H9 (cell line): ENCODE measurements around the gene PRR29. TPM values are rescaled to one million over a fixed set of nuclear protein-coding genes. Genes with fewer than 3 reads are reported as not detected.
A peak's percentile ranks its signal among the peaks of the same experiment; 100 is the strongest.

Experiments
- DNase-seq: peaks from one replicate; pipeline ENCODE4 v3.0.0-alpha.2; 2017
- H2AFZ ChIP-seq: one replicate; pipeline ENCODE4 v1.6.1; 2013; ENCODE audit warnings: mild to moderate bottlenecking, low read length, control low read depth, moderate library complexity
- H2AK5ac ChIP-seq: 2 replicates; pipeline ENCODE4 v1.6.1; 2013; ENCODE audit warnings: low read length, control low read depth, mixed read lengths; ENCODE audit not compliant: insufficient read length
- H2BK120ac ChIP-seq: one replicate; pipeline ENCODE4 v1.6.1; 2013; ENCODE audit warnings: low read depth, mild to moderate bottlenecking, low read length, control low read depth, inconsistent platforms; ENCODE audit not compliant: poor library complexity, severe bottlenecking
- H2BK12ac ChIP-seq: 2 replicates; pipeline ENCODE4 v1.6.1; 2013; ENCODE audit warnings: low read length, control low read depth, mixed read lengths, low read depth; ENCODE audit not compliant: insufficient read length
- H2BK15ac ChIP-seq: 2 replicates; pipeline ENCODE4 v1.6.1; 2013; ENCODE audit warnings: low read depth, low read length, control low read depth
- H2BK20ac ChIP-seq: one replicate; pipeline ENCODE4 v1.6.1; 2013; ENCODE audit warnings: low read depth, mild to moderate bottlenecking, low read length, control low read depth, inconsistent platforms; ENCODE audit not compliant: poor library complexity, severe bottlenecking
- H2BK5ac ChIP-seq: 2 replicates; pipeline ENCODE4 v1.6.1; 2013; ENCODE audit warnings: low read length, control low read depth, mixed read lengths; ENCODE audit not compliant: insufficient read length
- H3K14ac ChIP-seq: 2 replicates; pipeline ENCODE4 v1.6.1; 2013; ENCODE audit warnings: low read length, control low read depth; ENCODE audit not compliant: insufficient read depth
- H3K18ac ChIP-seq: 2 replicates; pipeline ENCODE4 v1.6.1; 2013; ENCODE audit warnings: low read depth, mild to moderate bottlenecking, mixed read lengths, low read length, control low read depth; ENCODE audit not compliant: insufficient read length
- H3K23ac ChIP-seq: 2 replicates; pipeline ENCODE4 v1.6.1; 2013; ENCODE audit warnings: low read length, control low read depth, mixed read lengths, low read depth; ENCODE audit not compliant: insufficient read length
- H3K23me2 ChIP-seq: 2 replicates; pipeline ENCODE4 v1.6.1; 2013; ENCODE audit warnings: low read depth, mild to moderate bottlenecking, mixed read lengths, low read length, control low read depth; ENCODE audit not compliant: insufficient read length, poor library complexity, severe bottlenecking
- H3K27ac ChIP-seq: 2 replicates; pipeline ENCODE4 v1.5.1; 2013; ENCODE audit warnings: low read length, control low read depth, mixed read lengths, low read depth; ENCODE audit not compliant: insufficient read length
- H3K27me3 ChIP-seq: 2 replicates; pipeline ENCODE4 v1.6.1; 2013; ENCODE audit warnings: low read length, control low read depth, inconsistent platforms; ENCODE audit not compliant: insufficient read depth
- H3K4ac ChIP-seq: 2 replicates; pipeline ENCODE4 v1.6.1; 2013; ENCODE audit warnings: low read depth, mild to moderate bottlenecking, control low read depth, inconsistent platforms, low read length, moderate library complexity
- H3K4me1 ChIP-seq: 2 replicates; pipeline ENCODE4 v1.6.1; 2013; ENCODE audit warnings: low read length, control low read depth, inconsistent platforms; ENCODE audit not compliant: insufficient read depth
- H3K4me2 ChIP-seq: 2 replicates; pipeline ENCODE4 v1.6.1; 2013; ENCODE audit warnings: low read length, control low read depth, mixed read lengths; ENCODE audit not compliant: insufficient read length, insufficient read depth
- H3K56ac ChIP-seq: 2 replicates; pipeline ENCODE4 v1.6.1; 2013; ENCODE audit warnings: low read depth, mild to moderate bottlenecking, mixed read lengths, low read length, control low read depth; ENCODE audit not compliant: insufficient read length
- H3K79me1 ChIP-seq: 2 replicates; pipeline ENCODE4 v1.6.1; 2013; ENCODE audit warnings: low read depth, mild to moderate bottlenecking, moderate library complexity, low read length, control low read depth, inconsistent platforms; ENCODE audit not compliant: insufficient read depth, poor library complexity, severe bottlenecking
- H3K79me2 ChIP-seq: 2 replicates; pipeline ENCODE4 v1.6.1; 2013; ENCODE audit warnings: low read length, control low read depth, inconsistent platforms; ENCODE audit not compliant: insufficient read depth
- H3K9ac ChIP-seq: 2 replicates; pipeline ENCODE4 v1.6.1; 2013; ENCODE audit warnings: low read length, control low read depth, mixed read lengths; ENCODE audit not compliant: insufficient read length; ENCODE audit errors: extremely low read depth
- H3K9me3 ChIP-seq: one replicate; pipeline ENCODE4 v1.6.1; 2013; ENCODE audit warnings: low read depth, low read length, inconsistent platforms; ENCODE audit not compliant: control insufficient read depth
- H3T11ph ChIP-seq: one replicate; pipeline ENCODE4 v1.6.1; 2013; ENCODE audit warnings: mild to moderate bottlenecking, low read length, control low read depth, inconsistent platforms
- H4K20me1 ChIP-seq: one replicate; pipeline ENCODE4 v1.6.1; 2013; ENCODE audit not compliant: control insufficient read depth, insufficient read length, insufficient read depth
- H4K5ac ChIP-seq: 2 replicates; pipeline ENCODE4 v1.6.1; 2013; ENCODE audit warnings: low read depth, mild to moderate bottlenecking, mixed read lengths, low read length, control low read depth; ENCODE audit not compliant: insufficient read length
- H4K8ac ChIP-seq: replicated peaks from 2 replicates; pipeline ENCODE4 v1.6.1; 2013; ENCODE audit warnings: low read length, control low read depth, mixed read lengths, low read depth; ENCODE audit not compliant: insufficient read length
- H4K91ac ChIP-seq: 2 replicates; pipeline ENCODE4 v1.6.1; 2013; ENCODE audit warnings: low read depth, mild to moderate bottlenecking, moderate library complexity, mixed read lengths, low read length, control low read depth; ENCODE audit not compliant: insufficient read length
- H3K27ac Mint-ChIP-seq, 3 experiments: 2 replicates in 2 of 3; 3 replicates in 1 of 3; pipeline ENCODE4 v1.8.0; 2020 to 2021; ENCODE audit warnings: mixed read lengths in 3 of 3, mild to moderate bottlenecking in 1 of 3, moderate library complexity in 1 of 3
- H3K27me3 Mint-ChIP-seq: 2 replicates; pipeline ENCODE4 v1.8.0; 2021; ENCODE audit warnings: low read depth, mild to moderate bottlenecking, moderate library complexity, mixed read lengths
- H3K36me3 Mint-ChIP-seq, 3 experiments: 2 replicates in 2 of 3; 3 replicates in 1 of 3; pipeline ENCODE4 v1.8.0; 2020 to 2021; ENCODE audit warnings: low read depth in 3 of 3, mixed read lengths in 3 of 3; ENCODE audit not compliant: insufficient read depth in 1 of 3
- H3K4me1 Mint-ChIP-seq, 2 experiments: 2 replicates each; pipeline ENCODE4 v1.8.0; 2020; ENCODE audit warnings: mixed read lengths in 2 of 2
- H3K4me3 Mint-ChIP-seq, 2 experiments: 2 replicates in 1 of 2; 3 replicates in 1 of 2; pipeline ENCODE4 v1.8.0; 2020 to 2021; ENCODE audit warnings: mild to moderate bottlenecking in 2 of 2, mixed read lengths in 2 of 2, moderate library complexity in 1 of 2
- H3K9me3 Mint-ChIP-seq, 2 experiments: 2 replicates in 1 of 2; 3 replicates in 1 of 2; pipeline ENCODE4 v1.8.0; 2020; ENCODE audit warnings: mild to moderate bottlenecking in 2 of 2, mixed read lengths in 2 of 2, moderate library complexity in 1 of 2
- WGBS: extraction: QIAGEN DNeasy Blood & Tissue Kit; methylation state at CpG from one replicate; pipeline ENCODE4 v1.1.7; 2013; ENCODE audit warnings: missing lambda C conversion rate, low lambda C conversion rate, mixed read lengths; ENCODE audit not compliant: insufficient read length; ENCODE audit errors: extremely low coverage; 5-methylcytosine and 5-hydroxymethylcytosine counted together
- total RNA-seq: library from RNA; stranded (reverse); gene quantifications from 2 replicates; pipeline ENCODE4 v1.2.1, GENCODE V29; 2021
- TF ChIP-seq, protein P1 (sequence below): fragments of 200-600 bp; sonication (generic); conservative IDR thresholded peaks from 3 replicates; pipeline ENCODE4 v1.8.0; 2021; ENCODE audit warnings: antibody characterized with exemption, mild to moderate bottlenecking

The PRR29 gene
- total RNA-seq, 1 experiment from 2014 or later = 0.87 TPM

DNA sequence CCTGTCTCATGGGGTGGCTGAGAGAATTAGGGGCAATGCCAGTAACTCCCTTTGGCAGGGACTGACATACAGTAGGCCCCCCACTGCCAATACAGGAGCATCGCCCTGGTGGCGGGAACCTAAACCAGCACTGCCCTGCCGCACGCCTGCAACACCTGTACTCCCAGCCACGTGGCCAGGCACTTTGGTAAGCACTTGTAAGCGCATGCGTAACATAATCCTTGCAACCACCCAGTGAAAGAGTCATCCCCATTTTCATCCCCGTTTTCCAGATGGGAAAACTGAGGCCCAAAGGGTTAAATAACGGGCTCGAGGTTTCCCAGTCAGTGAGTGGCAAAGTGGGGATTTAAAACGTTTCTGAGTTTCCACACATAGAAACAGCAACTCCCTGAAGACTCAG lies 42.9 kb upstream of the PRR29 start:
- Histone ChIP-seq H4K91ac (no peak overlapping the region), H3T11ph (no peak overlapping the region), H3K14ac (no peak overlapping the region), H2BK15ac (no peak overlapping the region), H2BK20ac (no peak overlapping the region), H3K56ac (no peak overlapping the region), H4K8ac (no peak overlapping the region), H3K27me3 (no peaks in the 10 kb centered on the region), H3K23ac (no peak overlapping the region), H3K27ac (no peak overlapping the region), H3K79me1 (no peaks in the 10 kb centered on the region), H2BK12ac (no peak overlapping the region), H3K79me2 (no peaks in the 10 kb centered on the region), H2AK5ac (no peak overlapping the region), H3K4me1 (no peaks in the 10 kb centered on the region), H3K9me3 (no peaks in the 10 kb centered on the region), H4K5ac (no peak overlapping the region), H3K4ac (no peak overlapping the region), H3K4me2 (no peak overlapping the region), H2AFZ (no peak overlapping the region), H2BK5ac (no peak overlapping the region), H3K18ac (no peak overlapping the region), H4K20me1 (no peaks in the 10 kb centered on the region), H3K9ac (no peak overlapping the region), H2BK120ac (no peak overlapping the region), H3K23me2 (no peaks in the 10 kb centered on the region)
- Mint-ChIP-seq H3K27me3 (no peaks in the 10 kb centered on the region; the same call in 1 of the 2 replicates), H3K4me3 (no peak overlapping the region), H3K9me3 (no peaks in the 10 kb centered on the region), H3K36me3 (peaks cover 2 to 8% (median 4%) of the 10 kb centered on the region in 3 experiments; a peak in 3 of 7 replicates), H3K27ac (no peak overlapping the region), H3K4me1 (peaks cover 4% of the 10 kb centered on the region in 2 experiments; a peak in 3 of 4 replicates)
- TF ChIP-seq, protein P1, sequence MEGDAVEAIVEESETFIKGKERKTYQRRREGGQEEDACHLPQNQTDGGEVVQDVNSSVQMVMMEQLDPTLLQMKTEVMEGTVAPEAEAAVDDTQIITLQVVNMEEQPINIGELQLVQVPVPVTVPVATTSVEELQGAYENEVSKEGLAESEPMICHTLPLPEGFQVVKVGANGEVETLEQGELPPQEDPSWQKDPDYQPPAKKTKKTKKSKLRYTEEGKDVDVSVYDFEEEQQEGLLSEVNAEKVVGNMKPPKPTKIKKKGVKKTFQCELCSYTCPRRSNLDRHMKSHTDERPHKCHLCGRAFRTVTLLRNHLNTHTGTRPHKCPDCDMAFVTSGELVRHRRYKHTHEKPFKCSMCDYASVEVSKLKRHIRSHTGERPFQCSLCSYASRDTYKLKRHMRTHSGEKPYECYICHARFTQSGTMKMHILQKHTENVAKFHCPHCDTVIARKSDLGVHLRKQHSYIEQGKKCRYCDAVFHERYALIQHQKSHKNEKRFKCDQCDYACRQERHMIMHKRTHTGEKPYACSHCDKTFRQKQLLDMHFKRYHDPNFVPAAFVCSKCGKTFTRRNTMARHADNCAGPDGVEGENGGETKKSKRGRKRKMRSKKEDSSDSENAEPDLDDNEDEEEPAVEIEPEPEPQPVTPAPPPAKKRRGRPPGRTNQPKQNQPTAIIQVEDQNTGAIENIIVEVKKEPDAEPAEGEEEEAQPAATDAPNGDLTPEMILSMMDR = peak; percentile 15; the same call in 1 of the 3 replicates
- no peak for DNase-seq
- no CpG with 5 or more reads among the region's 11 CpGs for WGBS
